Measurements from ENCODE around the gene DCDC1.

The DCDC1 gene

GRCh38 chr11:30814737-30815136, 554.8 kb downstream of the DCDC1 start:
- H3K4me3 ChIP-seq (ENCODE audit: low read length), result no peak overlapping the region
- no peaks in the 10 kb centered on the region for H3K27me3 ChIP-seq (ENCODE audit: low read depth, low read length)
- TF ChIP-seq EZH2phosphoT487 (IDR thresholded peaks at IDR 0.05; ENCODE audit: low read depth), result no peak
- TF ChIP-seq, protein P1, sequence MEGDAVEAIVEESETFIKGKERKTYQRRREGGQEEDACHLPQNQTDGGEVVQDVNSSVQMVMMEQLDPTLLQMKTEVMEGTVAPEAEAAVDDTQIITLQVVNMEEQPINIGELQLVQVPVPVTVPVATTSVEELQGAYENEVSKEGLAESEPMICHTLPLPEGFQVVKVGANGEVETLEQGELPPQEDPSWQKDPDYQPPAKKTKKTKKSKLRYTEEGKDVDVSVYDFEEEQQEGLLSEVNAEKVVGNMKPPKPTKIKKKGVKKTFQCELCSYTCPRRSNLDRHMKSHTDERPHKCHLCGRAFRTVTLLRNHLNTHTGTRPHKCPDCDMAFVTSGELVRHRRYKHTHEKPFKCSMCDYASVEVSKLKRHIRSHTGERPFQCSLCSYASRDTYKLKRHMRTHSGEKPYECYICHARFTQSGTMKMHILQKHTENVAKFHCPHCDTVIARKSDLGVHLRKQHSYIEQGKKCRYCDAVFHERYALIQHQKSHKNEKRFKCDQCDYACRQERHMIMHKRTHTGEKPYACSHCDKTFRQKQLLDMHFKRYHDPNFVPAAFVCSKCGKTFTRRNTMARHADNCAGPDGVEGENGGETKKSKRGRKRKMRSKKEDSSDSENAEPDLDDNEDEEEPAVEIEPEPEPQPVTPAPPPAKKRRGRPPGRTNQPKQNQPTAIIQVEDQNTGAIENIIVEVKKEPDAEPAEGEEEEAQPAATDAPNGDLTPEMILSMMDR (IDR thresholded peaks at IDR 0.05; ENCODE audit: low read depth, low read length), result no peak
- H3K27ac ChIP-seq (ENCODE audit: low read length), result no peak overlapping the region
- no peak overlapping the region for H3K9ac ChIP-seq (ENCODE audit: low read length)
- no peak overlapping the region for H3K4me2 ChIP-seq (ENCODE audit: low read length)
- H4K20me1 ChIP-seq (ENCODE audit: insufficient read depth, low read length), result no peaks in the 10 kb centered on the region
- no peaks in the 10 kb centered on the region for H3K79me2 ChIP-seq (ENCODE audit: low read length)
- H3K4me1 ChIP-seq (ENCODE audit: low read length), result no peaks in the 10 kb centered on the region
- no peaks in the 10 kb centered on the region for H3K36me3 ChIP-seq (replicated peaks; ENCODE audit: low read depth, low read length)
- no peaks in the 10 kb centered on the region for H3K9me3 ChIP-seq (ENCODE audit: insufficient read depth, low read length)
- no peak overlapping the region for H2AFZ ChIP-seq (ENCODE audit: low read depth, low read length)
